Measurements from ENCODE around the gene OR6M1. TPM values are rescaled to one million over a fixed set of nuclear protein-coding genes. Genes with fewer than 3 reads are reported as not detected.

Gene OR6M1
- total and polyA plus RNA-seq, 2 experiments from 2014 or later, result not detected

- TF ChIP-seq, protein P1, sequence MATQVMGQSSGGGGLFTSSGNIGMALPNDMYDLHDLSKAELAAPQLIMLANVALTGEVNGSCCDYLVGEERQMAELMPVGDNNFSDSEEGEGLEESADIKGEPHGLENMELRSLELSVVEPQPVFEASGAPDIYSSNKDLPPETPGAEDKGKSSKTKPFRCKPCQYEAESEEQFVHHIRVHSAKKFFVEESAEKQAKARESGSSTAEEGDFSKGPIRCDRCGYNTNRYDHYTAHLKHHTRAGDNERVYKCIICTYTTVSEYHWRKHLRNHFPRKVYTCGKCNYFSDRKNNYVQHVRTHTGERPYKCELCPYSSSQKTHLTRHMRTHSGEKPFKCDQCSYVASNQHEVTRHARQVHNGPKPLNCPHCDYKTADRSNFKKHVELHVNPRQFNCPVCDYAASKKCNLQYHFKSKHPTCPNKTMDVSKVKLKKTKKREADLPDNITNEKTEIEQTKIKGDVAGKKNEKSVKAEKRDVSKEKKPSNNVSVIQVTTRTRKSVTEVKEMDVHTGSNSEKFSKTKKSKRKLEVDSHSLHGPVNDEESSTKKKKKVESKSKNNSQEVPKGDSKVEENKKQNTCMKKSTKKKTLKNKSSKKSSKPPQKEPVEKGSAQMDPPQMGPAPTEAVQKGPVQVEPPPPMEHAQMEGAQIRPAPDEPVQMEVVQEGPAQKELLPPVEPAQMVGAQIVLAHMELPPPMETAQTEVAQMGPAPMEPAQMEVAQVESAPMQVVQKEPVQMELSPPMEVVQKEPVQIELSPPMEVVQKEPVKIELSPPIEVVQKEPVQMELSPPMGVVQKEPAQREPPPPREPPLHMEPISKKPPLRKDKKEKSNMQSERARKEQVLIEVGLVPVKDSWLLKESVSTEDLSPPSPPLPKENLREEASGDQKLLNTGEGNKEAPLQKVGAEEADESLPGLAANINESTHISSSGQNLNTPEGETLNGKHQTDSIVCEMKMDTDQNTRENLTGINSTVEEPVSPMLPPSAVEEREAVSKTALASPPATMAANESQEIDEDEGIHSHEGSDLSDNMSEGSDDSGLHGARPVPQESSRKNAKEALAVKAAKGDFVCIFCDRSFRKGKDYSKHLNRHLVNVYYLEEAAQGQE (IDR thresholded peaks at IDR 0.05; ENCODE audit: unreplicated experiment), result no peak
- TF ChIP-seq ZNF331 (CRISPR knock-in tag; IDR thresholded peaks at IDR 0.05; ENCODE audit: low read depth) (no peak), CREB1 (CRISPR knock-in tag; IDR thresholded peaks at IDR 0.05; ENCODE audit: low read depth) (no peak), NANOG (IDR thresholded peaks at IDR 0.05; ENCODE audit: borderline replicate concordance) (no peak), POLR2AphosphoS5 (IDR thresholded peaks at IDR 0.05; ENCODE audit: low read depth) (no peak)
These were observed 40.5 kb downstream of the OR6M1 start (continued) for GRCh38 chr11:123765601-123766000.

DNA sequence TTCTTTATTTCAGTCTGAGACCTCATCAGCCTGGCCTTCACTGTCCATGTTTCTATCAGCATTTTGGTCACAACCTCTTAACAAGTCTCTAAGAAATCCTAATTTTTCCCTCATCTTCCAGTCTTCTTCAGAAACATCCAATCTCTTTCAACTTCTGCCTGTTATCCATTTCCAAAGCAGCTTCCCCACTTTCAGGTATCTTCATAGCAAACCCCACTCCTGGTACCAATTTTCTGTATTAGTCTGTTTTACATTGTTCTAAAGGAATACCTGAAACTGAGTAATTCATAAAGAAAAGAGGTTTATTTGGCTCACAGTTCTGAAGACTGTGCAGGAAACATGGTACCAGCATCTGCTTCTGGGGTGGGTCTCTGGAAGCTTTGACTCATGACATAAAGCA is 43.7 kb downstream of the OR6M1 start:
- Histone ChIP-seq H3K79me2 (replicated peaks; ENCODE audit: insufficient read depth) (no peaks in the 10 kb centered on the region), H3F3A (replicated peaks; ENCODE audit: low read depth) (no peaks in the 10 kb centered on the region), H3K9me2 (ENCODE audit: insufficient read depth) (no peaks in the 10 kb centered on the region; the same call in 1 of the 2 replicates), H3K27ac (ENCODE audit: low read depth) (no peak overlapping the region), H3K4me3 (no peak overlapping the region), H3K4me2 (no peak overlapping the region), H2AFZ (no peak overlapping the region), H3K27me3 (ENCODE audit: insufficient read depth) (no peaks in the 10 kb centered on the region), H3K36me3 (ENCODE audit: insufficient read depth) (peaks cover 6% of the 10 kb centered on the region; the same call in 1 of the 2 replicates), H4K20me1 (replicated peaks; ENCODE audit: insufficient read depth) (no peaks in the 10 kb centered on the region), H3K4me1 (ENCODE audit: insufficient read depth) (no peaks in the 10 kb centered on the region)
- Mint-ChIP-seq H3K27ac (no peak overlapping the region), H3K9me3 (peaks cover 30% of the 10 kb centered on the region), H3K4me1 (no peaks in the 10 kb centered on the region), H3K36me3 (ENCODE audit: low read depth) (peaks cover 44% of the 10 kb centered on the region), H3K4me3 (no peak overlapping the region), H3K27me3 (ENCODE audit: insufficient read depth, low read depth, poor library complexity) (peaks cover 4% of the 10 kb centered on the region)
- no peak for ATAC-seq
- no peak for TF ChIP-seq POLR2AphosphoS5 (IDR thresholded peaks at IDR 0.05; ENCODE audit: low read depth)
- no peak for TF ChIP-seq EZH2phosphoT487 (IDR thresholded peaks at IDR 0.05; ENCODE audit: unreplicated experiment)
- no peak for TF ChIP-seq ZNF114 (CRISPR knock-in tag; IDR thresholded peaks at IDR 0.05)
- no peak for TF ChIP-seq ZNF331 (CRISPR knock-in tag; IDR thresholded peaks at IDR 0.05; ENCODE audit: low read depth)
- TF ChIP-seq JUNB (IDR thresholded peaks at IDR 0.05; ENCODE audit: unreplicated experiment), result no peak
- DNase-seq (ENCODE audit: low spot score), result no peak

GRCh38 chr11:123760894-123761293 is 45.3 kb downstream of the OR6M1 start:
- H3K9me2 ChIP-seq (ENCODE audit: insufficient read depth), result no peaks in the 10 kb centered on the region; the same call in 1 of the 2 replicates
- Mint-ChIP-seq H3K4me3 (no peak overlapping the region), H3K27me3 (ENCODE audit: insufficient read depth, low read depth, poor library complexity) (peaks cover 4% of the 10 kb centered on the region), H3K27ac (no peak overlapping the region), H3K36me3 (ENCODE audit: low read depth) (peaks cover 37% of the 10 kb centered on the region), H3K9me3 (peaks cover 30% of the 10 kb centered on the region), H3K4me1 (peaks cover 7% of the 10 kb centered on the region)
- no peaks in the 10 kb centered on the region for H3K27me3 ChIP-seq (ENCODE audit: insufficient read depth)
- no peak overlapping the region for H3K4me3 ChIP-seq
- no peak for ATAC-seq
- DNase-seq (ENCODE audit: low spot score), result no peak
- no peak overlapping the region for H2AFZ ChIP-seq
- no peak overlapping the region for H3K27ac ChIP-seq (ENCODE audit: low read depth)
- no peak overlapping the region for H3K4me2 ChIP-seq
- H3K4me1 ChIP-seq (ENCODE audit: insufficient read depth), result no peaks in the 10 kb centered on the region
- H3K79me2 ChIP-seq (replicated peaks; ENCODE audit: insufficient read depth), result no peaks in the 10 kb centered on the region
- peaks cover 6% of the 10 kb centered on the region; the same call in 1 of the 2 replicates for H3K36me3 ChIP-seq (ENCODE audit: insufficient read depth)
- no peaks in the 10 kb centered on the region for H4K20me1 ChIP-seq (replicated peaks; ENCODE audit: insufficient read depth)
- H3F3A ChIP-seq (replicated peaks; ENCODE audit: low read depth), result no peaks in the 10 kb centered on the region
- TF ChIP-seq, protein P2, sequence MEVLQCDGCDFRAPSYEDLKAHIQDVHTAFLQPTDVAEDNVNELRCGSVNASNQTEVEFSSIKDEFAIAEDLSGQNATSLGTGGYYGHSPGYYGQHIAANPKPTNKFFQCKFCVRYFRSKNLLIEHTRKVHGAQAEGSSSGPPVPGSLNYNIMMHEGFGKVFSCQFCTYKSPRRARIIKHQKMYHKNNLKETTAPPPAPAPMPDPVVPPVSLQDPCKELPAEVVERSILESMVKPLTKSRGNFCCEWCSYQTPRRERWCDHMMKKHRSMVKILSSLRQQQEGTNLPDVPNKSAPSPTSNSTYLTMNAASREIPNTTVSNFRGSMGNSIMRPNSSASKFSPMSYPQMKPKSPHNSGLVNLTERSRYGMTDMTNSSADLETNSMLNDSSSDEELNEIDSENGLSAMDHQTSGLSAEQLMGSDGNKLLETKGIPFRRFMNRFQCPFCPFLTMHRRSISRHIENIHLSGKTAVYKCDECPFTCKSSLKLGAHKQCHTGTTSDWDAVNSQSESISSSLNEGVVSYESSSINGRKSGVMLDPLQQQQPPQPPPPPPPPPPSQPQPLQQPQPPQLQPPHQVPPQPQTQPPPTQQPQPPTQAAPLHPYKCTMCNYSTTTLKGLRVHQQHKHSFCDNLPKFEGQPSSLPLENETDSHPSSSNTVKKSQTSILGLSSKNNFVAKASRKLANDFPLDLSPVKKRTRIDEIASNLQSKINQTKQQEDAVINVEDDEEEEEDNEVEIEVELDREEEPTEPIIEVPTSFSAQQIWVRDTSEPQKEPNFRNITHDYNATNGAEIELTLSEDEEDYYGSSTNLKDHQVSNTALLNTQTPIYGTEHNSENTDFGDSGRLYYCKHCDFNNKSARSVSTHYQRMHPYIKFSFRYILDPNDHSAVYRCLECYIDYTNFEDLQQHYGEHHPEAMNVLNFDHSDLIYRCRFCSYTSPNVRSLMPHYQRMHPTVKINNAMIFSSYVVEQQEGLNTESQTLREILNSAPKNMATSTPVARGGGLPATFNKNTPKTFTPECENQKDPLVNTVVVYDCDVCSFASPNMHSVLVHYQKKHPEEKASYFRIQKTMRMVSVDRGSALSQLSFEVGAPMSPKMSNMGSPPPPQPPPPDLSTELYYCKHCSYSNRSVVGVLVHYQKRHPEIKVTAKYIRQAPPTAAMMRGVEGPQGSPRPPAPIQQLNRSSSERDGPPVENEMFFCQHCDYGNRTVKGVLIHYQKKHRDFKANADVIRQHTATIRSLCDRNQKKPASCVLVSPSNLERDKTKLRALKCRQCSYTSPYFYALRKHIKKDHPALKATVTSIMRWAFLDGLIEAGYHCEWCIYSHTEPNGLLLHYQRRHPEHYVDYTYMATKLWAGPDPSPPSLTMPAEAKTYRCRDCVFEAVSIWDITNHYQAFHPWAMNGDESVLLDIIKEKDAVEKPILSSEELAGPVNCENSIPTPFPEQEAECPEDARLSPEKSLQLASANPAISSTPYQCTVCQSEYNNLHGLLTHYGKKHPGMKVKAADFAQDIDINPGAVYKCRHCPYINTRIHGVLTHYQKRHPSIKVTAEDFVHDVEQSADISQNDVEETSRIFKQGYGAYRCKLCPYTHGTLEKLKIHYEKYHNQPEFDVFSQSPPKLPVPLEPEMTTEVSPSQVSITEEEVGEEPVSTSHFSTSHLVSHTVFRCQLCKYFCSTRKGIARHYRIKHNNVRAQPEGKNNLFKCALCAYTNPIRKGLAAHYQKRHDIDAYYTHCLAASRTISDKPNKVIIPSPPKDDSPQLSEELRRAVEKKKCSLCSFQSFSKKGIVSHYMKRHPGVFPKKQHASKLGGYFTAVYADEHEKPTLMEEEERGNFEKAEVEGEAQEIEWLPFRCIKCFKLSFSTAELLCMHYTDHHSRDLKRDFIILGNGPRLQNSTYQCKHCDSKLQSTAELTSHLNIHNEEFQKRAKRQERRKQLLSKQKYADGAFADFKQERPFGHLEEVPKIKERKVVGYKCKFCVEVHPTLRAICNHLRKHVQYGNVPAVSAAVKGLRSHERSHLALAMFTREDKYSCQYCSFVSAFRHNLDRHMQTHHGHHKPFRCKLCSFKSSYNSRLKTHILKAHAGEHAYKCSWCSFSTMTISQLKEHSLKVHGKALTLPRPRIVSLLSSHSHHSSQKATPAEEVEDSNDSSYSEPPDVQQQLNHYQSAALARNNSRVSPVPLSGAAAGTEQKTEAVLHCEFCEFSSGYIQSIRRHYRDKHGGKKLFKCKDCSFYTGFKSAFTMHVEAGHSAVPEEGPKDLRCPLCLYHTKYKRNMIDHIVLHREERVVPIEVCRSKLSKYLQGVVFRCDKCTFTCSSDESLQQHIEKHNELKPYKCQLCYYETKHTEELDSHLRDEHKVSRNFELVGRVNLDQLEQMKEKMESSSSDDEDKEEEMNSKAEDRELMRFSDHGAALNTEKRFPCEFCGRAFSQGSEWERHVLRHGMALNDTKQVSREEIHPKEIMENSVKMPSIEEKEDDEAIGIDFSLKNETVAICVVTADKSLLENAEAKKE (CRISPR knock-in tag; IDR thresholded peaks at IDR 0.05), result no peak
